ENCODE measurements around the gene CCT6A. TPM values are rescaled to one million over a fixed set of nuclear protein-coding genes. Genes with fewer than 3 reads are reported as not detected.
A peak's percentile ranks its signal among the peaks of the same experiment; 100 is the strongest.

CCT6A gene
- total and polyA plus RNA-seq, 9 of the 15 experiments (the other 6 are each of a cell fraction or from before 2014, with no cell fraction given): 244 to 708 (median 387) TPM

DNA sequence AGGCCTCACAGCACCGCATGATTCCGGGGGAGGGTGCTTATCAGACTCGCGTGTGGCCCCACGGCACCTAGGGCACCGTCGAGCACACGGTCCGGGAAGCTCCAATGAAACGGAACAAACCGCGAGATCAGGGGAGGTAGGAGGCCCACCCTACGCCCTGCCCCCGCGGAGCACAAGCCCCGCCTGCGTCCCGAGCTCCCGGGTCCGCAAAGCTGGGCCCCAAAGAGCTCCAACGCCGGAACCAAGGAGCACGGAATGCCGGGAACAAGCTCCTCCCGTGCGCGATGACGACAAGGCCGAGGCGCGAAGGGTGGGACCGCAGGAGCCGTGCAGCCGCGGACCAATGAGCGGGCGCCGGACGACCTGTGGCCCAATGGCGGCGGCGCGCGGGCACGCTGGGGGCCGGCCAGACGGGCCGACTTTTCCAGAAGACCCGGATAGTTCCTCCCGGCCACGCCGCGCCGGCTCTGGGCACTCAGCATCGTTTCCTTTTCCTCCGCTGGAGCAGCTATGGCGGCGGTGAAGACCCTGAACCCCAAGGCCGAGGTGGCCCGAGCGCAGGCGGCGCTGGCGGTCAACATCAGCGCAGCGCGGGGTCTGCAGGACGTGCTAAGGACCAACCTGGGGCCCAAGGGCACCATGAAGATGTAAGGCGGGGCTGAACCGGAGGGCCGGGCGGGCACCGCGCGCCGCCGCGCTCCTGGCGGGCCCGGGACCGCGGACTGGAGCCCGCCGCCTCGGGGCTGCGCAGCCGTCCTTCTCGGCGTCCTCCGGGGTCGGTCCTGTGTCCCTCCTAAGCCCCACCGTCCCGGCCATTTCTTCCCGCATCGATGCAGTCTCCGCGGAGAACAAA lies at the start of gene CCT6A, which contains the start of gene PSPH (continued):
- TF ChIP-seq, protein P1, sequence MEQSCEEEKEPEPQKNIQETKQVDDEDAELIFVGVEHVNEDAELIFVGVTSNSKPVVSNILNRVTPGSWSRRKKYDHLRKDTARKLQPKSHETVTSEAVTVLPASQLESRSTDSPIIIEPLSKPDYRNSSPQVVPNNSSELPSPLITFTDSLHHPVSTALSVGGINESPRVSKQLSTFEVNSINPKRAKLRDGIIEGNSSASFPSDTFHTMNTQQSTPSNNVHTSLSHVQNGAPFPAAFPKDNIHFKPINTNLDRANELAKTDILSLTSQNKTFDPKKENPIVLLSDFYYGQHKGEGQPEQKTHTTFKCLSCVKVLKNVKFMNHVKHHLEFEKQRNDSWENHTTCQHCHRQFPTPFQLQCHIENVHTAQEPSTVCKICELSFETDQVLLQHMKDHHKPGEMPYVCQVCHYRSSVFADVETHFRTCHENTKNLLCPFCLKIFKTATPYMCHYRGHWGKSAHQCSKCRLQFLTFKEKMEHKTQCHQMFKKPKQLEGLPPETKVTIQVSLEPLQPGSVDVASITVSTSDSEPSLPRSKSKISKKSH (CRISPR knock-in tag; IDR thresholded peaks at IDR 0.05): no peak
- TF ChIP-seq TAF15 (IDR thresholded peaks at IDR 0.05; ENCODE audit: low read depth, low read length) (no peak), ELF1 (tag; IDR thresholded peaks at IDR 0.05) (peak; percentile 62; the same call in 1 of the 2 replicates), STAT5A (IDR thresholded peaks at IDR 0.05; ENCODE audit: borderline replicate concordance, low read length) (no peak), CBFA2T3 (IDR thresholded peaks at IDR 0.05) (peak; percentile 28; the same call in 1 of the 2 replicates), PTTG1 (tag; IDR thresholded peaks at IDR 0.05; ENCODE audit: low read depth) (no peak), ATF7 (IDR thresholded peaks at IDR 0.05) (peak; percentile 96), C11orf30 (IDR thresholded peaks at IDR 0.05; ENCODE audit: low read depth) (no peak; the same call in 1 of the 2 replicates), CEBPG (CRISPR knock-in tag; IDR thresholded peaks at IDR 0.05) (peak; percentile 15; the same call in 1 of the 2 replicates), CEBPG (tag; conservative IDR thresholded peaks at IDR 0.05 in 1 of 2, IDR thresholded peaks at IDR 0.05 in 1 of 2) (no peak), BRD9 (IDR thresholded peaks at IDR 0.05; ENCODE audit: low read depth, partially characterized antibody) (no peak), ZKSCAN8 (CRISPR knock-in tag; IDR thresholded peaks at IDR 0.05) (no peak), CHD4 (IDR thresholded peaks at IDR 0.05; ENCODE audit: insufficient read depth, insufficient replicate concordance, low read depth, low read length, poor library complexity, severe bottlenecking) (no peak), FOXM1 (IDR thresholded peaks at IDR 0.05; ENCODE audit: low read depth) (no peak), FOXM1 (CRISPR knock-in tag; IDR thresholded peaks at IDR 0.05; ENCODE audit: low read depth) (peak; percentile 84; the same call in 1 of the 2 replicates), SUPT5H (IDR thresholded peaks at IDR 0.05) (peak; percentile 89), EP400 (IDR thresholded peaks at IDR 0.05) (peak; percentile 91)
- TF ChIP-seq, protein P2, sequence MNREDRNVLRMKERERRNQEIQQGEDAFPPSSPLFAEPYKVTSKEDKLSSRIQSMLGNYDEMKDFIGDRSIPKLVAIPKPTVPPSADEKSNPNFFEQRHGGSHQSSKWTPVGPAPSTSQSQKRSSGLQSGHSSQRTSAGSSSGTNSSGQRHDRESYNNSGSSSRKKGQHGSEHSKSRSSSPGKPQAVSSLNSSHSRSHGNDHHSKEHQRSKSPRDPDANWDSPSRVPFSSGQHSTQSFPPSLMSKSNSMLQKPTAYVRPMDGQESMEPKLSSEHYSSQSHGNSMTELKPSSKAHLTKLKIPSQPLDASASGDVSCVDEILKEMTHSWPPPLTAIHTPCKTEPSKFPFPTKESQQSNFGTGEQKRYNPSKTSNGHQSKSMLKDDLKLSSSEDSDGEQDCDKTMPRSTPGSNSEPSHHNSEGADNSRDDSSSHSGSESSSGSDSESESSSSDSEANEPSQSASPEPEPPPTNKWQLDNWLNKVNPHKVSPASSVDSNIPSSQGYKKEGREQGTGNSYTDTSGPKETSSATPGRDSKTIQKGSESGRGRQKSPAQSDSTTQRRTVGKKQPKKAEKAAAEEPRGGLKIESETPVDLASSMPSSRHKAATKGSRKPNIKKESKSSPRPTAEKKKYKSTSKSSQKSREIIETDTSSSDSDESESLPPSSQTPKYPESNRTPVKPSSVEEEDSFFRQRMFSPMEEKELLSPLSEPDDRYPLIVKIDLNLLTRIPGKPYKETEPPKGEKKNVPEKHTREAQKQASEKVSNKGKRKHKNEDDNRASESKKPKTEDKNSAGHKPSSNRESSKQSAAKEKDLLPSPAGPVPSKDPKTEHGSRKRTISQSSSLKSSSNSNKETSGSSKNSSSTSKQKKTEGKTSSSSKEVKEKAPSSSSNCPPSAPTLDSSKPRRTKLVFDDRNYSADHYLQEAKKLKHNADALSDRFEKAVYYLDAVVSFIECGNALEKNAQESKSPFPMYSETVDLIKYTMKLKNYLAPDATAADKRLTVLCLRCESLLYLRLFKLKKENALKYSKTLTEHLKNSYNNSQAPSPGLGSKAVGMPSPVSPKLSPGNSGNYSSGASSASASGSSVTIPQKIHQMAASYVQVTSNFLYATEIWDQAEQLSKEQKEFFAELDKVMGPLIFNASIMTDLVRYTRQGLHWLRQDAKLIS (CRISPR knock-in tag; IDR thresholded peaks at IDR 0.05): 0 out of 2 replicates have a peak, but pooled peaks have one; percentile 51
- TF ChIP-seq, protein P3, sequence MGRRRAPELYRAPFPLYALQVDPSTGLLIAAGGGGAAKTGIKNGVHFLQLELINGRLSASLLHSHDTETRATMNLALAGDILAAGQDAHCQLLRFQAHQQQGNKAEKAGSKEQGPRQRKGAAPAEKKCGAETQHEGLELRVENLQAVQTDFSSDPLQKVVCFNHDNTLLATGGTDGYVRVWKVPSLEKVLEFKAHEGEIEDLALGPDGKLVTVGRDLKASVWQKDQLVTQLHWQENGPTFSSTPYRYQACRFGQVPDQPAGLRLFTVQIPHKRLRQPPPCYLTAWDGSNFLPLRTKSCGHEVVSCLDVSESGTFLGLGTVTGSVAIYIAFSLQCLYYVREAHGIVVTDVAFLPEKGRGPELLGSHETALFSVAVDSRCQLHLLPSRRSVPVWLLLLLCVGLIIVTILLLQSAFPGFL (CRISPR knock-in tag; IDR thresholded peaks at IDR 0.05): no peak
- TF ChIP-seq, protein P4, sequence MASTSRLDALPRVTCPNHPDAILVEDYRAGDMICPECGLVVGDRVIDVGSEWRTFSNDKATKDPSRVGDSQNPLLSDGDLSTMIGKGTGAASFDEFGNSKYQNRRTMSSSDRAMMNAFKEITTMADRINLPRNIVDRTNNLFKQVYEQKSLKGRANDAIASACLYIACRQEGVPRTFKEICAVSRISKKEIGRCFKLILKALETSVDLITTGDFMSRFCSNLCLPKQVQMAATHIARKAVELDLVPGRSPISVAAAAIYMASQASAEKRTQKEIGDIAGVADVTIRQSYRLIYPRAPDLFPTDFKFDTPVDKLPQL (IDR thresholded peaks at IDR 0.05; ENCODE audit: extremely low read depth, insufficient read length): no peak
